Stimulated activated naive CD4-positive, alpha-beta T cell (primary cell): Measurements from ENCODE around the gene WASHC1.
"Not testable (repeated sequence)": the region's sequence is repeated elsewhere in the genome, so short reads cannot be mapped to it uniquely, and the experiment has no call there.

Experiments
- DNase-seq, 6 experiments: peaks; one replicate each; lab custom pipeline; 2025; lab: John Stamatoyannopoulos, UW

Gene WASHC1

GRCh38 chr9:14129-14809 is 15.0 kb downstream of the WASHC1 start:
- DNase-seq, result not testable (repeated sequence)

DNA sequence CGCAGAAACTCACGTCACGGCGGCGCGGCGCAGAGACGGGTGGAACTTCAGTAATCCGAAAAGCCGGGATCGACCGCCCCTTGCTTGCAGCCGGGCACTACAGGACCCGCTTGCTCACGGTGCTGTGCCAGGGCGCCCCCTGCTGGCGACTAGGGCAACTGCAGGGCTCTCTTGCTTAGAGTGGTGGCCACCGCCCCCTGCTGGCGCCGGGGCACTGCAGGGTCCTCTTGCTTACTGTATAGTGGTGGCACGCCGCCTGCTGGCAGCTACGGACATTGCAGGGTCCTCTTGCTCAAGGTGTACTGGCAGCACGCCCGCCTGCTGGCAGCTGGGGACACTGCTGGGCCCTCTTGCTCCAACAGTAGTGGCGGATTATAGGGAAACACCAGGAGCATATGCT is 18.1 kb downstream of the WASHC1 start:
- not testable (repeated sequence) for DNase-seq

- DNase-seq, result not testable (repeated sequence)
Observed at GRCh38 chr9:10653-11053, 18.6 kb downstream of the WASHC1 start.

DNA sequence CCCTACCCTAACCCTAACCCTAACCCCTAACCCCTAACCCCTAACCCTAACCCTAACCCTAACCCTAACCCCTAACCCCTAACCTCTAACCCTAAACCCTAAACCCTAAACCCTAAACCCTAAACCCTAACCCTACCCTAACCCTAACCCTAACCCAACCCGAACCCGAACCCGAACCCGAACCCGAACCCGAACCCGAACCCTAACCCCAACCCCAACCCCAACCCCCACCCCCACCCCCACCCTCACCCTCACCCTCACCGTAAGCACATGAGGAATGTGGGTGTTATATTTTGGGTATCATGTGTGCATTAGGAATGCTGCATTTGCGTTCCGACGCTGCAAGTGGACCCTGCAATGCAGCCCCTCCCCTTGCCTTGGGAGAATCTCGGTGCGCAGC is 19.0 kb downstream of the WASHC1 start:
- DNase-seq, result not testable (repeated sequence)
